Smooth muscle cell (in vitro differentiated cells): ENCODE data around the gene CAPN5. TPM values are rescaled to one million over a fixed set of nuclear protein-coding genes. Genes with fewer than 3 reads are reported as not detected.

Experiments used
- DNase-seq: peaks from one replicate; lab custom pipeline; 2025; ENCODE audit not compliant: unreplicated experiment; lab: John Stamatoyannopoulos, UW
- H2AFZ ChIP-seq: fragments of 200-600 bp; sonication (generic); 2 replicates; pipeline ENCODE4 v1.6.0; 2016; ENCODE audit warnings: antibody characterized with exemption, low read depth, mild to moderate bottlenecking
- H3F3A ChIP-seq: fragments of 200-600 bp; sonication (generic); 2 replicates; pipeline ENCODE4 v1.6.0; 2017; ENCODE audit warnings: antibody characterized with exemption, low read depth
- H3K27ac ChIP-seq: fragments of 200-600 bp; sonication (generic); 2 replicates; pipeline ENCODE4 v1.5.1; 2016; ENCODE audit warnings: low read depth, mild to moderate bottlenecking
- H3K27me3 ChIP-seq: fragments of 200-600 bp; sonication (generic); 2 replicates; pipeline ENCODE4 v1.6.1; 2016; ENCODE audit warnings: low read depth, mild to moderate bottlenecking
- H3K36me3 ChIP-seq: fragments of 200-600 bp; sonication (generic); 2 replicates; pipeline ENCODE4 v1.5.1; 2016; ENCODE audit warnings: low read depth
- H3K4me1 ChIP-seq: fragments of 200-600 bp; sonication (generic); 2 replicates; pipeline ENCODE4 v1.5.1; 2016; ENCODE audit warnings: low read depth
- H3K4me2 ChIP-seq: fragments of 200-600 bp; sonication (generic); 2 replicates; pipeline ENCODE4 v1.6.0; 2016; ENCODE audit warnings: mild to moderate bottlenecking
- H3K4me3 ChIP-seq: fragments of 200-600 bp; sonication (generic); 2 replicates; pipeline ENCODE4 v1.5.1; 2016; ENCODE audit warnings: mild to moderate bottlenecking
- H3K79me2 ChIP-seq: fragments of 200-600 bp; sonication (generic); 2 replicates; pipeline ENCODE4 v1.6.0; 2016; ENCODE audit warnings: low read depth, mild to moderate bottlenecking
- H3K9ac ChIP-seq: fragments of 200-600 bp; sonication (generic); 2 replicates; pipeline ENCODE4 v1.6.0; 2016; ENCODE audit warnings: low read depth
- H3K9me3 ChIP-seq: fragments of 200-600 bp; sonication (generic); replicated peaks from 2 replicates; pipeline ENCODE4 v1.5.1; 2016; ENCODE audit warnings: low read depth
- H4K20me1 ChIP-seq: fragments of 200-600 bp; sonication (generic); 2 replicates; pipeline ENCODE4 v1.6.0; 2016; ENCODE audit warnings: low read depth
- CTCF ChIP-seq: fragments of 200-600 bp; sonication (generic); IDR thresholded peaks from 2 replicates; pipeline ENCODE4 v1.5.1; 2017; ENCODE audit warnings: borderline replicate concordance, mild to moderate bottlenecking, antibody characterized with exemption; ENCODE audit not compliant: insufficient read depth, poor library complexity, severe bottlenecking
- WGBS: methylation state at CpG from one replicate; pipeline ENCODE4 v1.1.7; 2016; ENCODE audit warnings: low lambda C conversion rate; 5-methylcytosine and 5-hydroxymethylcytosine counted together
- polyA plus RNA-seq: library from polyadenylated mRNA; unstranded; fragments of >200 nt; fragmentation: Nextera tagmentation; extraction: Ambion mirVana; gene quantifications from 2 replicates; pipeline ENCODE4 v1.2.1, GENCODE V29; 2016
- total RNA-seq: library from RNA; depleted of rRNA; stranded (reverse); fragments of >200 nt; gene quantifications from 2 replicates; pipeline ENCODE4 v1.2.3, GENCODE V29; 2014

CAPN5 gene
- total and polyA plus RNA-seq, 2 experiments from 2014 or later, result 15.5 to 23.1 TPM

- no peak overlapping the region for H2AFZ ChIP-seq
- 70% methylated on average over 7 of the region's 7 CpGs for WGBS
- no peak overlapping the region for H3K9ac ChIP-seq
- H3K27me3 ChIP-seq, result peaks cover 4% of the 10 kb centered on the region
- no peak overlapping the region for H3K27ac ChIP-seq
- H3K79me2 ChIP-seq, result no peaks in the 10 kb centered on the region
- H3K4me1 ChIP-seq, result no peaks in the 10 kb centered on the region
- no peak for TF ChIP-seq CTCF
- no peak for DNase-seq
- no peaks in the 10 kb centered on the region for H3F3A ChIP-seq
- no peak overlapping the region for H3K4me3 ChIP-seq
- no peaks in the 10 kb centered on the region for H4K20me1 ChIP-seq
- no peaks in the 10 kb centered on the region for H3K9me3 ChIP-seq
- no peak overlapping the region for H3K4me2 ChIP-seq
- no peaks in the 10 kb centered on the region for H3K36me3 ChIP-seq
Observed at GRCh38 chr11:77029829-77030228, 36.9 kb upstream of the CAPN5 start.

GRCh38 chr11:77030834-77031414 is 35.8 kb upstream of the CAPN5 start:
- TF ChIP-seq CTCF, result no peak
- no peak overlapping the region for H3K9ac ChIP-seq
- H3K4me3 ChIP-seq, result no peak overlapping the region
- no peak overlapping the region for H2AFZ ChIP-seq
- H3K4me1 ChIP-seq, result no peaks in the 10 kb centered on the region
- no peaks in the 10 kb centered on the region for H3F3A ChIP-seq
- WGBS, result 71% methylated on average over 12 of the region's 12 CpGs
- H3K9me3 ChIP-seq, result no peaks in the 10 kb centered on the region
- peaks cover 4% of the 10 kb centered on the region for H3K27me3 ChIP-seq
- H3K4me2 ChIP-seq, result no peak overlapping the region
- H3K79me2 ChIP-seq, result no peaks in the 10 kb centered on the region
- H3K36me3 ChIP-seq, result no peaks in the 10 kb centered on the region
- no peak for DNase-seq
- H4K20me1 ChIP-seq, result no peaks in the 10 kb centered on the region
- no peak overlapping the region for H3K27ac ChIP-seq

- Histone ChIP-seq H3K4me2 (no peak overlapping the region), H3K27ac (no peak overlapping the region), H4K20me1 (no peaks in the 10 kb centered on the region), H3K27me3 (peaks cover 5% of the 10 kb centered on the region), H3K9ac (no peak overlapping the region), H3K36me3 (no peaks in the 10 kb centered on the region), H3K4me1 (no peaks in the 10 kb centered on the region), H3K9me3 (no peaks in the 10 kb centered on the region), H3K79me2 (no peaks in the 10 kb centered on the region), H3F3A (no peaks in the 10 kb centered on the region), H3K4me3 (no peak overlapping the region), H2AFZ (no peak overlapping the region)
- no peak for DNase-seq
- 83% methylated on average over 3 of the region's 3 CpGs for WGBS
- TF ChIP-seq CTCF, result no peak
Observed at GRCh38 chr11:77031599-77031998, 35.2 kb upstream of the CAPN5 start.

GRCh38 chr11:77035039-77035438 is 31.7 kb upstream of the CAPN5 start:
- Histone ChIP-seq H2AFZ (no peak overlapping the region), H3K36me3 (no peaks in the 10 kb centered on the region), H3K79me2 (no peaks in the 10 kb centered on the region), H3K4me2 (no peak overlapping the region), H3K9ac (no peak overlapping the region), H3K27me3 (peaks cover 26% of the 10 kb centered on the region), H3K4me3 (no peak overlapping the region), H3K27ac (no peak overlapping the region), H4K20me1 (no peaks in the 10 kb centered on the region), H3K9me3 (no peaks in the 10 kb centered on the region), H3F3A (no peaks in the 10 kb centered on the region), H3K4me1 (no peaks in the 10 kb centered on the region)
- no peak for DNase-seq
- TF ChIP-seq CTCF, result no peak
- WGBS, result 85% methylated on average over 2 of the region's 2 CpGs
